Testis (tissue), 3 donors: ENCODE measurements around the gene HNRNPR. TPM values are rescaled to one million over a fixed set of nuclear protein-coding genes. Genes with fewer than 3 reads are reported as not detected.

Experiments used
- DNase-seq: peaks from one replicate; pipeline ENCODE4 v3.0.0-alpha.2; 2019
- H3K27ac ChIP-seq, 2 donors: fragments of 200-600 bp; sonication (generic); one replicate each; pipeline ENCODE4 v1.5.1; 2019
- H3K27me3 ChIP-seq: fragments of 200-600 bp; sonication (generic); one replicate; pipeline ENCODE4 v1.5.1; 2019
- H3K36me3 ChIP-seq: fragments of 200-600 bp; sonication (generic); one replicate; pipeline ENCODE4 v1.5.1; 2017; ENCODE audit warnings: low read depth; ENCODE audit errors: missing control alignments
- H3K4me1 ChIP-seq: fragments of 200-600 bp; sonication (generic); one replicate; pipeline ENCODE4 v1.5.1; 2019
- H3K4me3 ChIP-seq, 2 donors: fragments of 200-600 bp; sonication (generic); one replicate each; pipeline ENCODE4 v1.5.1; 2017 to 2019
- H3K9me3 ChIP-seq: fragments of 200-600 bp; sonication (generic); one replicate; pipeline ENCODE4 v1.5.1; 2017
- CTCF ChIP-seq, 3 experiments: fragments of 450-650 bp in 2 of 3; fragments of 200-600 bp in 1 of 3; sonication (generic) in 1 of 3; IDR thresholded peaks; one replicate each; pipeline ENCODE4 v1.5.1; 2016 to 2019; ENCODE audit warnings: antibody characterized with exemption in 3 of 3, mild to moderate bottlenecking in 2 of 3, moderate library complexity in 1 of 3
- POLR2A ChIP-seq: fragments of 450-650 bp; IDR thresholded peaks from one replicate; pipeline ENCODE4 v1.6.1; 2017; ENCODE audit warnings: antibody characterized with exemption, mild to moderate bottlenecking, moderate library complexity
- WGBS, 2 donors: methylation state at CpG; one replicate each; pipeline ENCODE4 v1.1.5; 2018; 5-methylcytosine and 5-hydroxymethylcytosine counted together
- intact Hi-C: fragments of 100-400 bp; cut with DNase I; formaldehyde crosslinking; loops from one replicate; pipeline ENCODE4 v1.15.1; 2023; ENCODE audit warnings: low total_unique reads
- polyA plus RNA-seq: library from polyadenylated mRNA; stranded (reverse); fragments of 350-450 nt; fragmentation: Illumina TruSeq; extraction: RNeasy Lipid Tissue Mini Kit (QIAGEN cat#74804); gene quantifications from one replicate; pipeline ENCODE4 v1.2.3, GENCODE V29; 2014; ENCODE audit warnings: low read depth, low replicate concordance; ENCODE audit not compliant: insufficient read depth
- total RNA-seq, 2 donors: library from RNA; depleted of rRNA; stranded (reverse); fragments of >200 nt; gene quantifications; one replicate each; pipeline ENCODE4 v1.2.3, GENCODE V29; 2016

Gene HNRNPR
- total and polyA plus RNA-seq, 3 donors from 2014 or later, result 89.6 to 95.8 (median 93.8) TPM

GRCh38 chr1:23283667-23284602 is 60.1 kb downstream of the HNRNPR start:
- H3K4me3 ChIP-seq, result no peak overlapping the region
- intact Hi-C loops, result no loop called here
- no peaks in the 10 kb centered on the region for H3K9me3 ChIP-seq
- H3K4me1 ChIP-seq, result no peaks in the 10 kb centered on the region
- no peaks in the 10 kb centered on the region for H3K36me3 ChIP-seq
- no peak overlapping the region for H3K27ac ChIP-seq
- 84 to 91% methylated on average over 4 of the region's 4 CpGs for WGBS, 2 donors
- TF ChIP-seq CTCF (IDR thresholded peaks at IDR 0.05), result no peak
- TF ChIP-seq POLR2A, result no peak
- H3K27me3 ChIP-seq, result no peaks in the 10 kb centered on the region
- no peak for DNase-seq

- DNase-seq, result no peak
- TF ChIP-seq CTCF (IDR thresholded peaks at IDR 0.05) (no peak), POLR2A (no peak)
- Histone ChIP-seq H3K27ac (no peak overlapping the region), H3K27me3 (no peaks in the 10 kb centered on the region), H3K4me3 (no peak overlapping the region), H3K36me3 (no peaks in the 10 kb centered on the region), H3K9me3 (no peaks in the 10 kb centered on the region), H3K4me1 (no peaks in the 10 kb centered on the region)
- 78 to 81% methylated on average over 5 of the region's 5 CpGs for WGBS, 2 donors
- intact Hi-C loops, result no loop called here
These were observed 61.1 kb downstream of the HNRNPR start for GRCh38 chr1:23282957-23283356.

- DNase-seq, result no peak
- no peak for TF ChIP-seq POLR2A
- TF ChIP-seq CTCF (IDR thresholded peaks at IDR 0.05), result no peak
- intact Hi-C loops, result no loop called here
These were observed 65.4 kb downstream of the HNRNPR start for GRCh38 chr1:23278717-23279116.

GRCh38 chr1:23276531-23276930 is 67.6 kb downstream of the HNRNPR start:
- no peak for DNase-seq
- intact Hi-C loops, result no loop called here
- Histone ChIP-seq H3K4me3 (no peak overlapping the region), H3K27me3 (no peaks in the 10 kb centered on the region), H3K36me3 (no peaks in the 10 kb centered on the region), H3K27ac (no peak overlapping the region), H3K4me1 (no peaks in the 10 kb centered on the region), H3K9me3 (no peaks in the 10 kb centered on the region)
- TF ChIP-seq CTCF (IDR thresholded peaks at IDR 0.05) (no peak), POLR2A (no peak)
- 93 to 94% methylated on average over 2 of the region's 2 CpGs for WGBS, 2 donors

More at GRCh38 chr1:23278717-23279116, 65.4 kb downstream of the HNRNPR start:
- no peaks in the 10 kb centered on the region for H3K9me3 ChIP-seq
- H3K27ac ChIP-seq, result no peak overlapping the region
- WGBS, 2 donors, result 84 to 86% methylated on average over 2 of the region's 2 CpGs
- H3K36me3 ChIP-seq, result no peaks in the 10 kb centered on the region
- H3K4me1 ChIP-seq, result no peaks in the 10 kb centered on the region
- no peaks in the 10 kb centered on the region for H3K27me3 ChIP-seq
- H3K4me3 ChIP-seq, result no peak overlapping the region

GRCh38 chr1:23274134-23274505 is 70.0 kb downstream of the HNRNPR start:
- intact Hi-C loops, result no loop called here
- Histone ChIP-seq H3K36me3 (no peaks in the 10 kb centered on the region), H3K4me3 (no peak overlapping the region), H3K9me3 (no peaks in the 10 kb centered on the region), H3K4me1 (no peaks in the 10 kb centered on the region), H3K27ac (no peak overlapping the region), H3K27me3 (no peaks in the 10 kb centered on the region)
- 92 to 97% methylated on average over 4 of the region's 4 CpGs for WGBS, 2 donors
- TF ChIP-seq POLR2A, result no peak
- TF ChIP-seq CTCF (IDR thresholded peaks at IDR 0.05), result no peak
- DNase-seq, result no peak
